Measurements from ENCODE around the gene LZIC. TPM values are rescaled to one million over a fixed set of nuclear protein-coding genes. Genes with fewer than 3 reads are reported as not detected.
"Not testable (repeated sequence)": the region's sequence is repeated elsewhere in the genome, so short reads cannot be mapped to it uniquely, and the experiment has no call there.

LZIC gene
- polyA plus RNA-seq, 1 experiment, result 9.1 TPM

- ChIA-PET CTCF (no interaction called here), POLR2A (no interaction called here)
- no peak overlapping the region for H3K4me3 ChIP-seq (ENCODE audit: low read depth, low read length)
- TF ChIP-seq CTCF (IDR thresholded peaks at IDR 0.05; ENCODE audit: insufficient read depth, low read depth, low read length), result no peak
- no peaks in the 10 kb centered on the region for H3K27me3 ChIP-seq (ENCODE audit: control insufficient read depth, insufficient read depth, low read length)
- no peak for DNase-seq (ENCODE audit: low read depth)
- no peaks in the 10 kb centered on the region for H3K36me3 ChIP-seq (ENCODE audit: control insufficient read depth, insufficient read depth, low read length)
These were observed 25.3 kb downstream of the LZIC start for GRCh38 chr1:9917901-9918300.

GRCh38 chr1:9917495-9917894 lies 25.7 kb downstream of the LZIC start:
- CTCF ChIA-PET, result interaction anchor here (1.1 kb wide), 1 partner anchor 32 kb away, joined by 3 read pairs; no protein-coding TSS in a partner anchor
- H3K4me3 ChIP-seq (ENCODE audit: low read depth, low read length); H3K36me3 ChIP-seq (ENCODE audit: control insufficient read depth, insufficient read depth, low read length); DNase-seq (ENCODE audit: low read depth); H3K27me3 ChIP-seq (ENCODE audit: control insufficient read depth, insufficient read depth, low read length): not testable (repeated sequence)
- POLR2A ChIA-PET, result interaction anchor here (0.6 kb wide), 1 partner anchor 38 kb away, joined by 4 read pairs; no protein-coding TSS in a partner anchor

DNA sequence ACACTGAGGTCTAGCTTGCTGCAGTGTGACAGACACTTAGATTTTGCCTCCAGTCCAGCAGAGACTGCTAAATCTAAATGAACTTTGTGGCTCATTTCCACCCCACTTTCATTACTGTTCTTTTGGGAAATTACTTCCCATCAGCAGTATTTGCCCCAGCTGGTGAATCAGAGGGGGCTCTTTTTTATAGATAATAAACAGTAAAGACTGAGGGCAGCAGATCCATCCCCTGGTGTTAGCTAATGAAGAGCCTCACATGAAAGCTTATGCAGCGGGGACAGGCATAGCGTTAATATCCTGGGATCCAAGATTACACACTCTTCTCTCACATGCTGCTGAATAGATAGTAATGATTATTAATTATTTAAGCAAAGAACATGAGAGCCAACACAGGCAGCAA lies 26.7 kb downstream of the LZIC start:
- Histone ChIP-seq H3K4me3 (ENCODE audit: low read depth, low read length) (no peak overlapping the region), H3K36me3 (ENCODE audit: control insufficient read depth, insufficient read depth, low read length) (no peaks in the 10 kb centered on the region), H3K27me3 (ENCODE audit: control insufficient read depth, insufficient read depth, low read length) (no peaks in the 10 kb centered on the region)
- ChIA-PET CTCF (interaction anchor here (0.6 to 1.1 kb wide), 2 partner anchors 33 kb away, joined by 3 read pairs; no protein-coding TSS in a partner anchor), POLR2A (interaction anchor here (0.7 kb wide), 1 partner anchor 34 kb away, joined by 3 read pairs; no protein-coding TSS in a partner anchor)
- DNase-seq (ENCODE audit: low read depth), result no peak
- no peak for TF ChIP-seq CTCF (IDR thresholded peaks at IDR 0.05; ENCODE audit: insufficient read depth, low read depth, low read length)

DNA sequence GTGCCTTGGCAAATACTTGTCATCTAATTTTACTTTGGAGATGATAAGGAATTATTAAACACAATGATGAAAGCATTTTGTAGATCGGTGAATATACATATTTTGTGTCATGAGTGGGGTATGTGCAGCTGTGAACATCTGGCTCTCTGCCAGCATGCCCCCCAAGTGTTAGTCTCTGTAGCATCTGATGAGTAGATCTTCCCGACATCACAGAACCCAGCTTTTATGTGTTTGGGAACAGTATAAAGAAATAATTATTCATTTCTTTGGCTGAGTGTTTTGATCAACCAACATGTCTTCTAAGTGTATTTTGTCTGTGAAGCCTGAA lies 28.6 kb downstream of the LZIC start:
- Histone ChIP-seq H3K36me3 (ENCODE audit: control insufficient read depth, insufficient read depth, low read length) (no peaks in the 10 kb centered on the region), H3K27me3 (ENCODE audit: control insufficient read depth, insufficient read depth, low read length) (no peaks in the 10 kb centered on the region), H3K4me3 (ENCODE audit: low read depth, low read length) (no peak overlapping the region)
- TF ChIP-seq CTCF (IDR thresholded peaks at IDR 0.05; ENCODE audit: insufficient read depth, low read depth, low read length), result no peak
- no peak for DNase-seq (ENCODE audit: low read depth)
- ChIA-PET CTCF (interaction anchor here (1.3 to 2.7 kb wide), 5 partner anchors 8 to 46 kb away, joined by 3 to 11 read pairs (median 8); no protein-coding TSS in a partner anchor), POLR2A (no interaction called here)

DNA sequence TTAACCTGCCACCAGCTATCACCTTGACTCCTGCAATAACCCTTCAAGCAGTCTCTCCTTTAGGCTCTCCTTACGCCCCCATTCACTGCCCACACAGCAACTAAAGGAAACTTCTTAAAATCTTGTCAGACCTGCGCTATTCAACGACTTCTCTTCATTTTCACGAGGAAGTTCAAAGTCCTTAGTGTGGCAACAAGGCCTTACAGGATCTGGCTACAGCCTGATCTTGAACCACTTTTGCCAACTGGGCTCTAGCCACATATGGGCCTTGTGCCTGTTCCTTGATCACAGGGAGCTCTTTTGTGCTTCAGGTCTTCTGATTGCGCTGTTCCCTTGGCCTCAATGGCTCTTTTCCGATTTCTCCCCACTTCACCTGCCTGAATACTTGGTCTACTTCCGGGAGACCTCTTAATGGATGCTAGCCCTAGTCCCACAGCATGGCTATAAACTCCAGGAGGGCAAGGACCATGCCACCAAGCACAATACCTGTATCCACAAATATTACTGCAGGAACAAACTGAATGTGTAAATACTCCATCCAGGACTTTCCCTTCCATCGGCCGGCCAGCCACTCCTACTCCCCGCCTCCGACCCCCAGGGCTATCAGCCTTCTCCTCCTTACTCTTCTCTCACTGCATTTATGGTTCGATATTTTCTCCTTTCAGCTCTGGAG lies 30.8 kb downstream of the LZIC start:
- no peaks in the 10 kb centered on the region for H3K36me3 ChIP-seq (ENCODE audit: control insufficient read depth, insufficient read depth, low read length)
- no peak for DNase-seq (ENCODE audit: low read depth)
- no peaks in the 10 kb centered on the region for H3K27me3 ChIP-seq (ENCODE audit: control insufficient read depth, insufficient read depth, low read length)
- no peak overlapping the region for H3K4me3 ChIP-seq (ENCODE audit: low read depth, low read length)
- POLR2A ChIA-PET, result no interaction called here
- CTCF ChIA-PET, result interaction anchor here (1.4 kb wide), 1 partner anchor 44 kb away, joined by 3 read pairs; no protein-coding TSS in a partner anchor
- TF ChIP-seq CTCF (IDR thresholded peaks at IDR 0.05; ENCODE audit: insufficient read depth, low read depth, low read length), result no peak
